ENCODE measurements around the gene CYP2C18. TPM values are rescaled to one million over a fixed set of nuclear protein-coding genes. Genes with fewer than 3 reads are reported as not detected.
"Not testable (repeated sequence)": the region's sequence is repeated elsewhere in the genome, so short reads cannot be mapped to it uniquely, and the experiment has no call there.

CYP2C18 gene
- not detected for total RNA-seq
- long read RNA-seq: 0 reads

DNA sequence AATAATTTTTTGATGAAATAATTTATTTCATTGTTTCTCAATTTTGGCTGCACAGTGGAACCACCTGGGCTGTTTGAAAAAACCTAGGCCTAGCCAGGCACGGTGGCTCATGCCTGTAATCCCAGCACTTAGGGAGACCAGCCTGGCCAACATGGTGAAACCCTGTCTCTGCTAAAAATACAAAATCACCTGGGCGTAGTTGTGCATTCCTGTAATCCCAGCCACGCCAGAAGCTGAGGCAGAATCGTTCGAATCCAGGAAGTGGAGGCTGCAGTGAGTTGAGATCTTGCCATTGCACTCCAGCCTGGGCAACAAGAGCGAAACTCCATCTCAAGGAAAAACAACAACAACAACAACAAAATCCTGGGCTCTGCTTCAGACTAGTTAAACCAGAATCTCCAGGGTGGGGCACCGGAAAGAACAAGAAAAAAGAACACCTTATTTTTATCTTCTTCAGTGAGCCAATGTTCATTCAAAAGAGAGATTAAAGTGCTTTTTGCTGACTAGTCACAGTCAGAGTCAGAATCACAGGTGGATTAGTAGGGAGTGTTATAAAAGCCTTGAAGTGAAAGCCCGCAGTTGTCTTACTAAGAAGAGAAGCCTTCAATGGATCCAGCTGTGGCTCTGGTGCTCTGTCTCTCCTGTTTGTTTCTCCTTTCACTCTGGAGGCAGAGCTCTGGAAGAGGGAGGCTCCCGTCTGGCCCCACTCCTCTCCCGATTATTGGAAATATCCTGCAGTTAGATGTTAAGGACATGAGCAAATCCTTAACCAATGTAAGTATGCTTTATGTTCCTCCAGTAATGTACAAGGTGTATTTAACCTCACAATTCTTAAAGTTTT, at the start of gene CYP2C18:
TSS of gene CYP2C18 (plus strand) at position 516 of the 841 bp plus-strand sequence. CDS start at position 607, 91 bp downstream.
- intact Hi-C loops (cut with micrococcal nuclease): no loop called here
- no peak for ATAC-seq
- DNase-seq: no peak

DNA sequence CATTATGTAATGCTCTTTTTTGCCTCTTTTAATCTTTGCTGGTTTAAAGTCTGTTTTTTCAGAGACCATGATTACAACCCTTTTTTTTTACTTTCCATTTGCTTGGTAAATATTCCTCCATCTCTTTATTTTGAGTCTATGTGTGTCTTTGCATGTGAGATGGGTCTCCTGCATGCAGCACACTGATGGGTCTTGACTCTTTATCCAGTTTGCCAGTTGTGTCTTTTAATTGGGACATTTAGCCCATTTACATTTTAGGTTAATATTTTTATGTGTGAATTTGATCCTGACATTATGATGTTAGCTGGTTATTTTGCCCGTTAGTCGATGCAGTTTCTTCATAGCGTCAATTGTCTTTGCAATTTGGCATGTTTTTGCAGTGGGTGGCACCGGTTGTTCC, 45.4 kb upstream of the CYP2C18 start:
- DNase-seq; intact Hi-C loops (cut with micrococcal nuclease); ATAC-seq: not testable (repeated sequence)

DNA sequence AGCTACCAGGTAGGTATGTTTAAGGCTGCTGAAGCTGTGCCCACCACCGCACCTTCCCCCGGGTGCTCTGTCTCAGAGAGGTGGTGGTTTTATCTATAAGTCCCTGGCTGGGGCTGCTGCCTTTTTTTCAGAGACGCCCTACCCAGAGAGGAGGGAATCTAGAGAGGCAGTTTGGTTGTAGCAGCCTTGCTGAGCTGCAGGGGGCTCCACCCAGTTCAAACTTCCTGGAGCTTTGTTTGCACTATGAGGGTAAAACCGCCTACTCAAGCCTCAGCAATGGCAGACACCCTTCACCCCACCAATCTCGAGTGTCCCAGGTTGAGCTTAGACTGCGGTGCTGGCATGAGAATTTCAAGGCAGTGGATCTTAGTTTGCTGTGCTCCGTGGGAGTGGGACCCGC, 43.6 kb upstream of the CYP2C18 start:
- ATAC-seq (no peak), DNase-seq (no peak)
- intact Hi-C loops (cut with micrococcal nuclease): no loop called here

DNA sequence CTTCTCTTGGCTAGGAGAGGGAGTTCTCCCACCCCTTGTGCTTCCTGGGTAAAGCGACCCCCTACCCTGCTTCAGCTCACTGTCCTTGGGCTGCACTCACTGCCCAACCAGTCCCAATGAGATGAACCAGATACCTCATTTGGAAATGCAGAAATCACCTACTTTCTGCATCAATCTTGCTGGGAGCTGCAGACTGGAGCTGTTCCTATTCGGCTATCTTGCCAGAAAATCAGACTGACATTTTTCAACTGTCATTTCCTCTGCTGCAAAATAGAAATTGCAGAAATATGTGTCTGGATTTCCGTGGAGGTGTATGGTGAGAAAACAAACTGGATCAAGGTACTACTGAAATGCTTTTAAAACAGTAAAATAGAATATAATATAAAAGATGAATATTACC, 43.0 kb upstream of the CYP2C18 start:
- no peak for ATAC-seq

DNA sequence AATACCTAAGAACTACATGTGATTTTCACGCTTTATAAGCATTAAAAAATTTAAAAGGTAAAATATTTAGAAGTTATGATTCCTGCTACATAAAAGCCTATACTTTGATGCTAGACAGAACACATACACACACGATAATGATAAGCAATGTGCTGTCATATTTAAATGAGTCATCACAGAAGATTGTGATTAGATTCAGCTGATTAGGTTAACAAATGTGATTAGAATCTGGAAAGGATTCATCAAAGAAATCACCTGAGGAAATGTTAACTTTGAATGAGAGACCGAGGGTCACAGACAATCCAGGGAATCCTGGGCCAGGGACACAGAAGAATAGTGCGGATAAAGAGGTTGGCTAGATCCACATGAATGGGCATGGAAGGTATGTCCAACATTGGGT, 42.0 kb upstream of the CYP2C18 start:
- DNase-seq: no peak
- ATAC-seq: no peak
- intact Hi-C loops (cut with micrococcal nuclease): no loop called here

More for the DNA sequence above, 43.0 kb upstream of the CYP2C18 start:
- no peak for DNase-seq
- intact Hi-C loops (cut with micrococcal nuclease): no loop called here

DNA sequence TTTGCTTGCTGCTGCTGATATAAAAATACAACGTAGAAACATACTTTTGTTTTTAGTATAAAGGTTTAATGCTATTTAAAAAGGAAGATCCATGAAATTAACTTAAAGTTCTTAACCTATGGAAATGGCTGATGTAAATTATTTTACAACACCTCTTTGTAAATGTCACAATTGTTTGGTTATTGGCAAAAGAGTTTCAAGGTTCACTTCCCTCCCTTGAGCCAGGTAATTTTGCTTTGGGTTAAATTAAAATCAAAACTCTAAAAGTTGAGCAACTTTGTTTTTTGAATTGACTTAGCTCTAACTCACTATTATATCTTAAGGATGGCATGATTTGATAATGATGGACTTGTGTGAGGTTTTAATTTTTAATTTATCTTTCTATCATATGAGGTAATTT, 39.2 kb upstream of the CYP2C18 start:
- intact Hi-C loops (cut with micrococcal nuclease): no loop called here
- ATAC-seq: no peak
- no peak for DNase-seq

DNA sequence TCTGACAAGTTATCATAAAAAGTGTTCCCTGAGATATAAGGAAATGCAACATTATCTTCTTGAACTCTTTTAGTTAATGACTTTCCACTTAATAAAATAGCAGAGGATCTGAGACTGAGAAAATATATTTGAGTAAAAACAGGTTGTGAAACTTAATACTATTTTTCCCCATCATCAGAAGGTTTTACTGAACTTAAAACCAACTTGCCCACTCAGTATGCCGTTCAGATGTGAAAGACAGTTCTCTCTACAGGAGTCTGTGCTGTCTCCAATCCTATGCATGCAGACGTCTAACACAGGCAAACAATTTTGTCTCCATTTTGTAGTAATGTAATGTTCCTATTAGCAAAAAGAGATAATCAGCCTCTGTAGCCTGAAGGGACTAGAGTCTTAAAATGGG, 38.2 kb upstream of the CYP2C18 start:
- intact Hi-C loops (cut with micrococcal nuclease): no loop called here
- no peak for DNase-seq
- no peak for ATAC-seq

DNA sequence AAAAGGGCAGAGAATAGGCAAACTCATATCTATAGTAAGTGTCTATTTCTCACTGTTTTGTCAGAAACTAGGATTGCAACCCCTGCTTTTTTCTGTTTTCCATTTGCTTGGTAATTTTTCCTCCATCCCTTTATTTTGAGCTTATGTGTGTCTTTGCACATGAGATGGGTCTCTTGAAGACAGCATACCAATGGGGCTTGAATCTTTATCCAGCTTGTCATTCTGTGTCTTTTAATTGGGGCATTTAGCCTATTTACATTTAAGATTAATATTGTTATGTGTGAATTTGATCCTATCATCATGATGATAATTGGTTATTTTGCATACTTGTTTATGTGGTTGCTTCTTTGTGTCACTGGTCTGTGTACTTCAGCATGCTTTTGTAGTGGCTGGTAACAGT, 28.3 kb upstream of the CYP2C18 start:
- ATAC-seq; intact Hi-C loops (cut with micrococcal nuclease): not testable (repeated sequence)

DNA sequence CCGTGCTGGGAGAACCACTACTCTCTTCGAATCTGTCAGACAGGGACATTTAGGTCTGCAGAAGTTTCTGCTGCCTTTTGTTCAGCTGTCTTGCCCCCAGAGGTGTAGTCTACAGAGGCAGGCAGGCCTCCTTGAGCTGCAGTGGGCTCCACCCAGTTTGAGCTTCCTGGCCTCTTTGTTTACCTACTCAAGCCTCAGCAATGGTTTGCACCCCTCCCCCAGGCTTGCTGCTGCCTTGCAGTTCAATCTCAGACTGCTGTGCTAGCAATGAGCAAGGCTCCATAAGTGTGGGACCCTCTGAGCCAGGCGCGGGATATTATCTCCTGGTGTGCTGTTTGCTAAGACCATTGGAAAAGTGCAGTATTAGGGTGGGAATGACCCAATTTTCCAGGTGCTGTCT, 20.5 kb upstream of the CYP2C18 start:
- DNase-seq; ATAC-seq; intact Hi-C loops (cut with micrococcal nuclease): not testable (repeated sequence)

More for the DNA sequence above, 28.3 kb upstream of the CYP2C18 start:
- DNase-seq: not testable (repeated sequence)

DNA sequence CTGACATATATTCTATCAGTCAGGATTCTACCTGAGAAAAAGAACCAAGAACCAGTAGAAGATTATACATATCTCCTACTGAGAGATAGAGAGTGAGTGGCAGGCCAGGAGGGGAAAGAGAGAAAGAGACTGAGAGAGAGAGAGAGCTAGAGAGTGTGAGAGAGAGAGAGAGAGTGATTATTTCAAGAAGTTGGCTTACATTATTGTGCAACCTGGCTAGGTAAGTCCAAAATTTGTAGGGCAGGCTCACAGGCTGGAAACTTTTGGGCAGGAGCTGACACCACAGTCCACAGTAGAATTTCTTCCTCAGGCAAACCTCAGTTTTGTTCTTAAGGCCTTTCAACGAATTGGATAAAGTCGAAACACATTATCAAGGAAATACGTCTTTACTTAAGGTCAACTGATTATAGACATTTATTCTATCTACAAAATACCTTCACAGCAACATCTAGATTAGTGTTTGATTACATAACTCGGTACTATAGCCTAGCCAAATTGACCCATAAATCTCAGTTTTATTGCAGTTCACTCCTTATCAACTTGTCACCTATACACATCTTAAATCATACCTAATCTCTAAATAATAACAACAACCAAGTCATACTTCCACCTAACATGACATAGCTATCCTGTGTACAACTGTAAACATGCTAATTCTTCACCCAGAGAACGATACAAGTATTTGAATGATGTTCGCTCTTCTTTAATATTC, 17.0 kb upstream of the CYP2C18 start:
- intact Hi-C loops (cut with micrococcal nuclease): no loop called here
- DNase-seq (no peak), ATAC-seq (no peak)

DNA sequence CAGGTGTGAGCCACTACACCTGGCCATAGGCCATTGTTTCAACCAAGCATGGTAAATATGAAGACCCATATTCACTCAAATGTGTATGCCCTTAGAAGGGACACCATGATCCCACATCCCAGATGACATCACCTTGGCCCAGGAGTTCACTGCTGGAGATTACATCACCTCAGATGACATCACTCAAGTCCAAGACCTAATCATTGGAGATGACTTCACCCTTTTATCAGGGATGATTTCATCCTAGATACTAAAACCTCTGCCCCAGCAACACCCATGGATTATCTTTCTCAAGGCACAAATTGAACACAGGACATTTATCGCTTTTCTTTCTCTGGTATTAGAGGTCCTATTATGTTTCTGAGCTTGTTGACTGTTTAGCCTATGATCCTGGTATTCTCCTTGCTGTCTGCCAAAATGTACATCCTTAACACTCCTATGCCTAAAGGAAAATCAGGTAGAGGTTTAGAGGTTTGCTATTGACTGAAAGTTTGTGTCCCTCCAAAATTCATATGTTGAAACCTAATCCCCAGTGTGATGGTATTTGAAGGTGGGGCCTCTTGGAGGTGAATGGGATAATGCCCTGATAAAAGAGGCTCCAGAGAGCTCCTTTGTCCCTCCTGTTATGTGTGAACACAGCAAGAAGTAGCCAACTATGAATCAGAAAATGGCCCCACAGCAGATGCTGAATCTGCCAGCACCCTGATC, 9.8 kb upstream of the CYP2C18 start:
- ATAC-seq (no peak), DNase-seq (no peak)
- intact Hi-C loops (cut with micrococcal nuclease): no loop called here

DNA sequence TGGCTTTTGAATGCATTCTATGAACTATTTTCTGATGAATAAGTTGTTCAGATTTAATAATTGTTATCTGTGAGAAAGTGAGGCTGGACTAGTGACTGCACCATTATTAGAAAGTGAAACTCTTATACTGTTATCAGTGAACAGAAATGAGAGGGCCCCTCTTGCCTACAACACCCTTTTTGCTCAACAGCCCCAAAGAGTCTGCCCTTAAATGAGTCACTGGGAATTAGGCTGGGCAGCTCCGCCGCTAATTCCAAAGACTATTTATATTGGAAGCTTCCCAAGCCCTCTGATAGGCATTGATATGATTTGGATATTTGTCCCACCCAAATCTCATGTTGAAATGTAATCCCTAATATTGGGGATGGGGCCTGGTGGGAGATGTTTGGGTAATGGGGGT, 7.0 kb upstream of the CYP2C18 start:
- ATAC-seq (no peak), DNase-seq (no peak)
- intact Hi-C loops (cut with micrococcal nuclease): no loop called here

DNA sequence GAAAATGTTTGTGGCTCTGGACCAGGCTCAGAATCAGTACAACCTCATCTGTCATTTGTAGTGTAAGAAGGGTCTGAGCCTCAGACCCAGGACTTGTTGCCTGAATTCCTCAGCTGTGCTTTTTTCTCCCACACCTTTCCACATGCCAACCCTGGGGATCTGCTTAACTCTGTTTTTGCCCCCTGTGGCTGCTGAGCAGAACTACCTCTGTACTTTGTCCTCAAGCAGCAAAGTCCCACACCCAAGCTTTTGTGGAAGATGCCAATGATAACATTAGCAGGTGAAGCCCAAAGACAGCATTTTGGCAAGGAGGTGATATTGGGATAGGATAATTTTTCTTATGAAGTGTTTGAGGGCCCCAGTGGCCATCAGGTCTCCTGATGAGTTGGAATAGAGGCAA, 5.8 kb upstream of the CYP2C18 start:
- intact Hi-C loops (cut with micrococcal nuclease): no loop called here
- no peak for ATAC-seq
- no peak for DNase-seq

DNA sequence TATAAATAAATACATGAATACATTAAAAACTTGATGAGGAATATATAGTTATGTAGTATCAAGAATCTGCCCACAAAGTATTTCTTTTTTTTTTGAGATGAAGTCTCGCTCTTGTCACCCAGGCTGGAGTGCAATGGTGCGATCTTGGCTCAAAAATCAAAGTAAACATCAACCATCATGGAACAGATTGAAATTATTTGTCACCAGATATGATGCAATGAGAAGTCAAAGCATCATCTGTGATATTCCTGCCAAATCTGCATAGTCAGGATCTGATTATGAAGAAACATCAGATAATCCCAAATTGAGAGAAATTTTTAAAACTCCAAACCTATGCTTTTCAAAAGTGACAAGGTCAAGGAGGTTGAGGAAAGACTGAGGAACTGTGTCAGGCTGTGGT, 5.1 kb upstream of the CYP2C18 start:
- DNase-seq (no peak), ATAC-seq (no peak)
- intact Hi-C loops (cut with micrococcal nuclease): no loop called here

DNA sequence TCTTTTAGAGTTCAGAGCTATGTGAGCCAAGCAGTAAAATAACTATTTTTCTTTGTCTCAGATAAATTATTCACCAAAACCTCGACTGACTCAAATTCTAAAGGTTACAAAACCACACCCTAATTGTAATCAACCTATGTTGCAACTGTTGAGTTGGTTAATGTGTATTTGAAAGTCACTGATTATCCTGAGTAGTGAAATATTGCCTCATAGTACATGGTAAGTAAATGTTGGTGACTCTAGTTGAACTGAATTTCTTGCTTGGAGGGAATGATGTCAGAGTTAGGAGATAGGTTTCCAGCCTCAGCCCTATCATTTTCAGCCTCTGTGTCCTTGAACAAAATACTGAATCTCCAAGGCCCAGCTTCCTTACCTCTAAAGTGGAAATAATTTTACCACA, 3.0 kb upstream of the CYP2C18 start:
- DNase-seq: no peak
- intact Hi-C loops (cut with micrococcal nuclease): no loop called here
- no peak for ATAC-seq

DNA sequence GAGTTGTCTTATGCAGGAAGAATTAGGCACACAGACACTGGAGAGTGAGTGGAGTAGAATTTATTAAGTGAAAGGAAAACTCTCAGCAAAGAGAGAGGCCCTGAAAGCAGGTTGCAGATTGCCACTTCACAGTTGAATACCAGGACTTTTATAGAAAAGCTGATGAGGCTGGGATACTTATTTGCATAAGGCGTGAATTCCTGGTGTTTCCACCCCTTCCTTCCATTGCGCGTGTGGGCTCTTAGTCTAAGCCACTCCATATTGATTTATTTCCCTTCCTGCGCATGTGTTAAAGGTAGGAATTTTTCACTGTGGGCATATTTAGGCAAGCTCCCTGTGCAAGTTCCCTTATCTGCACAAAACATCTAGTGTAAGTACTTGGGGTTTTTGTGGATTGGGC, 893 bp upstream of the CYP2C18 start:
- ATAC-seq; intact Hi-C loops (cut with micrococcal nuclease); DNase-seq: not testable (repeated sequence)

DNA sequence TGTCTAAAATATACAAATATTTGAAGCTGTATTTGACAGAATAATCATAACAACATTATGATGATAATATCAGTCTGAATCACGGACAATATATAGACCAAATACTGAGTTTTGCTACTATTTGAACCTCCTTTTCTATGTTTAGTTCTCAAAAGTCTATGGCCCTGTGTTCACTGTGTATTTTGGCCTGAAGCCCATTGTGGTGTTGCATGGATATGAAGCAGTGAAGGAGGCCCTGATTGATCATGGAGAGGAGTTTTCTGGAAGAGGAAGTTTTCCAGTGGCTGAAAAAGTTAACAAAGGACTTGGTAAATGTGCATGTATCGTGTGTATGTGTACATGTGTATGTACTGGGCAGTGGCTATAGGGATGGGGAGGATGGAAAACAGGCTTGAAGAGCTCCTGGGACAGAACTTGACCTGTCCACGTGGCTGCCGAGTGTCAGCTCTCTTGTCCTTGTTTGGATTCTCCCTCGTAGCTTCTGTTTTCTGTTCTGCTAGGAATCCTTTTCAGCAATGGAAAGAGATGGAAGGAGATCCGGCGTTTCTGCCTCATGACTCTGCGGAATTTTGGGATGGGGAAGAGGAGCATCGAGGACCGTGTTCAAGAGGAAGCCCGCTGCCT, 4.2 kb downstream of the CYP2C18 start:
- intact Hi-C loops (cut with micrococcal nuclease): no loop called here
- DNase-seq (no peak), ATAC-seq (no peak)

DNA sequence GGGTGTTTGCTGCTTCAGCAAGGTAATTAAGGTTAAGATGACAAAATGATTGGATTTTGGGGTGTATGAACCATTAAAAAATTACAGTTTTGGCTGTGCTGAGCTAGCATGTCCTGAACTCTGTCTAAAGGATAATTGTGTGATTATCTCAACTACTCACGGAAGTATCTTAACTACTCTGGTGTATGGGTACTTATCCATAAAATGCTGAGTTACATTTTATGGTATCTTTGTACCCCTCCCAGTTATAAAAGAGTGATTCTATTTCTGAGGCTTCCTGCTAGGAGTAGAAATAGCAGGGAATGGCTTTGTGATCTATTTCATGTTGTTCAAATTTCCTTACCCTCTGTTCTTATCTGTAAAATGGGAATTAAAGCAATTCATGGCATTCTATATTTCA, 22.6 kb downstream of the CYP2C18 start:
- ATAC-seq (no peak), DNase-seq (no peak)
- intact Hi-C loops (cut with micrococcal nuclease): no loop called here

DNA sequence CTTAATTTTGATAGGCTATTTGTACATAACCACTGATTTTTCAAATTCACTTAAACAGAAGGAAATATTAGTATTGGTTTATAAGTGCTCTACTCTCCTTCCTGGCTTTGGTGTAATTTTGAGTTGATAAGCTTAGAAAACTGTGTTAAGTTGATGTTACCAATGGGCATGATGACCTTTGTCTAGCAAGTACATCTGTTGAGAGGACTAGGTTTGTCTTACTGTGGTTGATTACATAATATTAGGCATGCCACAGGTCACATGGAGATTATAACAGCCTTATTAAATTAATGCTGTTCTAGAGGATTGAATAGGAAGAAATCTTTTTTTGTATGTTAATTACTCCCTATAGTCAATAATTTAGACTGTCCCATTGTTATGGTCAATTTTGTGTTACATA, 27.0 kb downstream of the CYP2C18 start:
- intact Hi-C loops (cut with micrococcal nuclease): no loop called here
- DNase-seq (no peak), ATAC-seq (no peak)

DNA sequence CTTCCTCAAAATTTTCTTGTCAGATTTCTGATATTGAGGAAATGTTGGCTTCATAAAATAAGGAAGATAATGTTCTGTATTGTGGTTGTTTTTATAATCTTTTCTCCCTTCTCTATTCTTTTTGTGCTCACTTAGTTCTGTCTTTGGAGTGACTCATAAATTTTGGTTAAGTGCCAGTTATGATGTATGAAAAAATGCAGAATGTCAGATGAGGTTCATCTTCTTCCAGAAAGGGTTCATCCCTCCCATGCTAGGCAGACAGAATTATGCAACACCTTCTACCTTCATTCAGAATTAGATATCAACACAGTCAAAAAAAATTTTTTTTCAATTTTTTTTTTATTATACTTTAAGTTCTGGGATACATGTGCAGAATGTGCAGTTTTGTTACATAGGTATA, 42.3 kb downstream of the CYP2C18 start:
- intact Hi-C loops (cut with micrococcal nuclease): no loop called here
- DNase-seq (no peak), ATAC-seq (no peak)
